H1 (cell line): ENCODE data around the gene POLR3A. TPM values are rescaled to one million over a fixed set of nuclear protein-coding genes. Genes with fewer than 3 reads are reported as not detected.

Experiments
- JUN ChIP-seq: IDR thresholded peaks from 2 replicates; pipeline ENCODE4 v1.6.1; 2011; ENCODE audit warnings: low read depth, mild to moderate bottlenecking, improper control_type of control experiment, low read length
- polyA plus RNA-seq, 7 experiments: library from polyadenylated mRNA; depleted of rRNA in 3 of 7; stranded (reverse) in 5 of 7; unstranded in 2 of 7; fragments of >200 nt in 5 of 7; fragments of 200-250 nt in 2 of 7; gene quantifications; 1 replicate in 5 of 7; 2 replicates in 1 of 7; 4 replicates in 1 of 7; pipeline versions ENCODE4 v1.2.1 to v1.2.3, GENCODE V29; 2011 to 2013; ENCODE audit warnings: missing spikeins in 2 of 7, mixed read lengths in 2 of 7
- total RNA-seq: library from RNA; stranded (reverse); fragmentation: NEBNext Ultra II Directional; extraction: Animal tissue kit (Norgen Biotek cat#: 25700); gene quantifications from 2 replicates; pipeline ENCODE4 v1.2.1, GENCODE V29; 2021

The POLR3A gene
- total and polyA plus RNA-seq, 2 of the 8 experiments (the other 6 are each of a cell fraction or from before 2014, with no cell fraction given) = 11.3 to 38.6 TPM

- TF ChIP-seq JUN = no peak
Observed at GRCh38 chr10:77962350-77963146, 66.8 kb downstream of the POLR3A start (continued).
